OCI-LY3 (cell line): Measurements from ENCODE around the gene PPP2R2C.

ENCODE experiments used
- H2AFZ ChIP-seq: fragments of 200-600, 300-600 bp; shearing (Covaris generic); 2 replicates; pipeline ENCODE4 v1.6.0; 2014; ENCODE audit warnings: antibody characterized with exemption, low read depth, low read length
- H3K27ac ChIP-seq: fragments of 200-600, 300-600 bp; sonication (generic); 2 replicates; pipeline ENCODE4 v1.5.1; 2014; ENCODE audit warnings: mild to moderate bottlenecking, low read length, moderate library complexity, mixed read lengths
- H3K27me3 ChIP-seq: fragments of 200-600, 300-600 bp; sonication (generic); 2 replicates; pipeline ENCODE4 v1.6.1; 2014; ENCODE audit warnings: low read depth, low read length, mixed read lengths
- H3K36me3 ChIP-seq: fragments of 200-600, 300-600 bp; sonication (generic); replicated peaks from 2 replicates; pipeline ENCODE3; 2014; ENCODE audit warnings: low read depth, low read length, mixed read lengths
- H3K4me1 ChIP-seq: fragments of 300-600, 200-600 bp; sonication (generic); 2 replicates; pipeline ENCODE4 v1.6.1; 2014; ENCODE audit warnings: low read length, mixed read lengths
- H3K4me2 ChIP-seq: fragments of 200-600, 300-600 bp; sonication (generic); 2 replicates; pipeline ENCODE4 v1.6.1; 2014; ENCODE audit warnings: low read length, mixed read lengths
- H3K4me3 ChIP-seq: fragments of 300-600, 200-600 bp; sonication (generic); 2 replicates; pipeline ENCODE4 v1.5.1; 2014; ENCODE audit warnings: antibody characterized with exemption, mild to moderate bottlenecking, low read length, moderate library complexity
- H3K79me2 ChIP-seq: fragments of 300-600, 200-600 bp; shearing (Covaris generic); 2 replicates; pipeline ENCODE4 v1.6.1; 2014; ENCODE audit warnings: mild to moderate bottlenecking, low read length, mixed read lengths
- H3K9ac ChIP-seq: fragments of 300-600, 200-600 bp; shearing (Covaris generic); 2 replicates; pipeline ENCODE4 v1.6.0; 2014; ENCODE audit warnings: mild to moderate bottlenecking, low read length, moderate library complexity
- H3K9me3 ChIP-seq: fragments of 200-600, 300-600 bp; shearing (Covaris generic); 2 replicates; pipeline ENCODE4 v1.6.1; 2014; ENCODE audit warnings: low read length, mixed read lengths; ENCODE audit not compliant: insufficient read depth
- H4K20me1 ChIP-seq: fragments of 200-600, 300-600 bp; sonication (generic); 2 replicates; pipeline ENCODE4 v1.6.1; 2016; ENCODE audit warnings: low read length, mixed read lengths; ENCODE audit not compliant: insufficient read depth
- CTCF ChIP-seq: fragments of 200-600, 300-600 bp; sonication (generic); IDR thresholded peaks from 2 replicates; pipeline ENCODE4 v1.5.1; 2014; ENCODE audit warnings: antibody characterized with exemption, low read length, low read depth
- EZH2phosphoT487 ChIP-seq: fragments of 200-600 bp; shearing (Covaris generic); IDR thresholded peaks from 2 replicates; pipeline ENCODE4 v1.6.1; 2018; ENCODE audit warnings: antibody characterized with exemption, mixed run types, low read depth

Gene PPP2R2C

GRCh38 chr4:6322067-6322760, 150.2 kb downstream of the PPP2R2C start:
- Histone ChIP-seq H3K36me3 (no peaks in the 10 kb centered on the region), H3K4me1 (no peaks in the 10 kb centered on the region), H3K4me2 (no peak overlapping the region), H2AFZ (no peak overlapping the region), H3K9ac (no peak overlapping the region), H3K79me2 (no peaks in the 10 kb centered on the region), H3K27me3 (peaks cover 8% of the 10 kb centered on the region; the same call in 1 of the 2 replicates), H3K9me3 (no peaks in the 10 kb centered on the region), H4K20me1 (no peaks in the 10 kb centered on the region), H3K27ac (no peak overlapping the region), H3K4me3 (no peak overlapping the region)
- TF ChIP-seq EZH2phosphoT487: no peak
- no peak for TF ChIP-seq CTCF

- Histone ChIP-seq H2AFZ (no peak overlapping the region), H3K36me3 (no peaks in the 10 kb centered on the region), H3K9me3 (no peaks in the 10 kb centered on the region), H3K79me2 (no peaks in the 10 kb centered on the region), H3K27me3 (peaks cover 8% of the 10 kb centered on the region; the same call in 1 of the 2 replicates), H4K20me1 (no peaks in the 10 kb centered on the region), H3K27ac (no peak overlapping the region), H3K9ac (no peak overlapping the region), H3K4me3 (no peak overlapping the region), H3K4me2 (no peak overlapping the region), H3K4me1 (no peaks in the 10 kb centered on the region)
- no peak for TF ChIP-seq EZH2phosphoT487
- no peak for TF ChIP-seq CTCF
These were observed 151.1 kb downstream of the PPP2R2C start for GRCh38 chr4:6321361-6321760.

GRCh38 chr4:6320663-6321062, 151.8 kb downstream of the PPP2R2C start:
- TF ChIP-seq EZH2phosphoT487: no peak
- TF ChIP-seq CTCF: no peak
- no peak overlapping the region for H3K4me3 ChIP-seq

GRCh38 chr4:6319530-6320150, 152.8 kb downstream of the PPP2R2C start:
- no peaks in the 10 kb centered on the region for H3K79me2 ChIP-seq
- TF ChIP-seq CTCF (no peak), EZH2phosphoT487 (no peak)
- H2AFZ ChIP-seq: no peak overlapping the region

More at GRCh38 chr4:6320663-6321062, 151.8 kb downstream of the PPP2R2C start:
- no peaks in the 10 kb centered on the region for H3K79me2 ChIP-seq
- H4K20me1 ChIP-seq: no peaks in the 10 kb centered on the region
- H3K27me3 ChIP-seq: peaks cover 8% of the 10 kb centered on the region; the same call in 1 of the 2 replicates
- H3K4me1 ChIP-seq: no peaks in the 10 kb centered on the region
- no peaks in the 10 kb centered on the region for H3K36me3 ChIP-seq
- H3K9ac ChIP-seq: no peak overlapping the region
- H3K4me2 ChIP-seq: no peak overlapping the region
- no peak overlapping the region for H2AFZ ChIP-seq
- no peaks in the 10 kb centered on the region for H3K9me3 ChIP-seq
- no peak overlapping the region for H3K27ac ChIP-seq

More at GRCh38 chr4:6319530-6320150, 152.8 kb downstream of the PPP2R2C start:
- no peaks in the 10 kb centered on the region for H3K4me1 ChIP-seq
- H3K4me2 ChIP-seq: no peak overlapping the region
- no peak overlapping the region for H3K27ac ChIP-seq
- no peaks in the 10 kb centered on the region for H3K9me3 ChIP-seq
- H3K9ac ChIP-seq: no peak overlapping the region
- H4K20me1 ChIP-seq: no peaks in the 10 kb centered on the region
- no peaks in the 10 kb centered on the region for H3K36me3 ChIP-seq
- H3K27me3 ChIP-seq: peaks cover 8% of the 10 kb centered on the region; the same call in 1 of the 2 replicates
- H3K4me3 ChIP-seq: no peak overlapping the region
